IPS-NIHi11 (cell line): ENCODE measurements around the gene EBPL.
"Not testable (repeated sequence)": the region's sequence is repeated elsewhere in the genome, so short reads cannot be mapped to it uniquely, and the experiment has no call there.

Experiments
- DNase-seq: peaks from one replicate; pipeline ENCODE4 v3.0.0; 2012; ENCODE audit warnings: mixed read lengths, low spot score

EBPL gene

GRCh38 chr13:49690995-49691784, at the start of gene EBPL:
Gene EBPL, minus strand, starts transcription at chr13:49691486. Its CDS starts 62 bp downstream, at chr13:49691424.
- peak; percentile 99 for DNase-seq

- no peak for DNase-seq
Measured at GRCh38 chr13:49740870-49741269, 49.6 kb upstream of the EBPL start.

GRCh38 chr13:49739498-49740187, 48.4 kb upstream of the EBPL start:
- DNase-seq, result no peak

- DNase-seq, result peak; percentile 17
Measured at GRCh38 chr13:49733181-49733951, 42.1 kb upstream of the EBPL start.

- no peak for DNase-seq
Measured at GRCh38 chr13:49731766-49732165, 40.5 kb upstream of the EBPL start.

GRCh38 chr13:49716615-49717014, 25.3 kb upstream of the EBPL start:
- no peak for DNase-seq

GRCh38 chr13:49714757-49715156, 23.5 kb upstream of the EBPL start:
- no peak for DNase-seq

- no peak for DNase-seq
Measured at GRCh38 chr13:49711218-49711863, 20.1 kb upstream of the EBPL start.

- not testable (repeated sequence) for DNase-seq
Measured at GRCh38 chr13:49704264-49704663, 13.0 kb upstream of the EBPL start.

- no peak for DNase-seq
Measured at GRCh38 chr13:49701491-49701890, 10.2 kb upstream of the EBPL start.

- DNase-seq, result no peak
Measured at GRCh38 chr13:49697468-49697867, 6.2 kb upstream of the EBPL start.

- DNase-seq, result no peak
Measured at GRCh38 chr13:49694446-49694845, 3.2 kb upstream of the EBPL start.

GRCh38 chr13:49693877-49694276, 2.6 kb upstream of the EBPL start:
- no peak for DNase-seq

GRCh38 chr13:49693191-49693733, 2.0 kb upstream of the EBPL start:
- no peak for DNase-seq

- no peak for DNase-seq
Measured at GRCh38 chr13:49690133-49690994, 922 bp downstream of the EBPL start.

GRCh38 chr13:49683489-49683888, 7.8 kb downstream of the EBPL start:
- DNase-seq, result no peak

GRCh38 chr13:49681842-49682435, 9.3 kb downstream of the EBPL start:
- DNase-seq, result no peak

GRCh38 chr13:49679246-49679645, 12.0 kb downstream of the EBPL start:
- no peak for DNase-seq

- no peak for DNase-seq
Measured at GRCh38 chr13:49678191-49678914, 12.9 kb downstream of the EBPL start.
